ENCODE measurements around the gene IQGAP1. TPM values are rescaled to one million over a fixed set of nuclear protein-coding genes. Genes with fewer than 3 reads are reported as not detected.

Gene IQGAP1
- total RNA-seq, 1 donor from 2014 or later, result 227 TPM

- ATAC-seq (ENCODE audit: low read depth) (no peak), DNase-seq (no peak)
- CTCF ChIA-PET, result interaction anchor here (1.7 kb wide), 1 partner anchor 98 kb away, joined by 5 read pairs; no protein-coding TSS in a partner anchor
- Mint-ChIP-seq H3K4me1 (no peaks in the 10 kb centered on the region), H3K9me3 (no peaks in the 10 kb centered on the region), H3K27ac (no peak overlapping the region), H3K27me3 (no peaks in the 10 kb centered on the region), H3K36me3 (ENCODE audit: low read depth) (peaks cover 85% of the 10 kb centered on the region), H3K4me3 (no peak overlapping the region)
- POLR2A ChIA-PET, result interaction anchor here (0.7 kb wide), 1 partner anchor 15 kb away, joined by 6 read pairs; no protein-coding TSS in a partner anchor
- TF ChIP-seq CTCF (IDR thresholded peaks at IDR 0.05), result no peak
- intact Hi-C loops (cut with micrococcal nuclease), result no loop called here
Observed at GRCh38 chr15:90460142-90460824, 72.2 kb downstream of the IQGAP1 start.

GRCh38 chr15:90463381-90463780 is 75.3 kb downstream of the IQGAP1 start:
- H3K27ac Mint-ChIP-seq, result no peak overlapping the region
- no peak for TF ChIP-seq CTCF (IDR thresholded peaks at IDR 0.05)
- CTCF ChIA-PET, result no interaction called here
- no peak overlapping the region for H3K4me3 Mint-ChIP-seq
- no peaks in the 10 kb centered on the region for H3K4me1 Mint-ChIP-seq
- no peaks in the 10 kb centered on the region for H3K27me3 Mint-ChIP-seq
- H3K36me3 Mint-ChIP-seq (ENCODE audit: low read depth), result peaks cover 90% of the 10 kb centered on the region
- no peak for ATAC-seq (ENCODE audit: low read depth)
- intact Hi-C loops (cut with micrococcal nuclease), result no loop called here
- no peak for DNase-seq
- H3K9me3 Mint-ChIP-seq, result no peaks in the 10 kb centered on the region
- POLR2A ChIA-PET, result interaction anchor here (0.6 kb wide), 1 partner anchor 15 kb away, joined by 4 read pairs; no protein-coding TSS in a partner anchor

GRCh38 chr15:90465140-90465929 is 77.3 kb downstream of the IQGAP1 start:
- no peak overlapping the region for H3K4me3 Mint-ChIP-seq
- H3K4me1 Mint-ChIP-seq, result peaks cover 3% of the 10 kb centered on the region
- intact Hi-C loops (cut with micrococcal nuclease), result no loop called here
- ATAC-seq (ENCODE audit: low read depth), result no peak
- no peaks in the 10 kb centered on the region for H3K9me3 Mint-ChIP-seq
- H3K27me3 Mint-ChIP-seq, result no peaks in the 10 kb centered on the region
- H3K36me3 Mint-ChIP-seq (ENCODE audit: low read depth), result peaks cover 89% of the 10 kb centered on the region
- H3K27ac Mint-ChIP-seq, result no peak overlapping the region
- no peak for TF ChIP-seq CTCF (IDR thresholded peaks at IDR 0.05)
- ChIA-PET CTCF (interaction anchor here (1.5 to 1.9 kb wide), 2 partner anchors 105 to 145 kb away, joined by 7 to 12 read pairs; no protein-coding TSS in a partner anchor), POLR2A (interaction anchor here (0.6 kb wide), 1 partner anchor 130 kb away, joined by 3 read pairs; no protein-coding TSS in a partner anchor)
- DNase-seq, result no peak

GRCh38 chr15:90465930-90466567 is 78.0 kb downstream of the IQGAP1 start:
- no peak for TF ChIP-seq CTCF (IDR thresholded peaks at IDR 0.05)
- no peak overlapping the region for H3K4me3 Mint-ChIP-seq
- intact Hi-C loops (cut with micrococcal nuclease), result no loop called here
- no peaks in the 10 kb centered on the region for H3K9me3 Mint-ChIP-seq
- H3K4me1 Mint-ChIP-seq, result peaks cover 3% of the 10 kb centered on the region
- no peak overlapping the region for H3K27ac Mint-ChIP-seq
- ChIA-PET POLR2A (interaction anchor here (0.6 to 0.7 kb wide), 3 partner anchors 129 to 355 kb away, joined by 3 to 4 read pairs (median 3); no protein-coding TSS in a partner anchor), CTCF (interaction anchor here (1.5 to 1.9 kb wide), 2 partner anchors 106 to 146 kb away, joined by 7 to 12 read pairs; no protein-coding TSS in a partner anchor)
- no peak for ATAC-seq (ENCODE audit: low read depth)
- DNase-seq, result no peak
- H3K36me3 Mint-ChIP-seq (ENCODE audit: low read depth), result peaks cover 93% of the 10 kb centered on the region
- no peaks in the 10 kb centered on the region for H3K27me3 Mint-ChIP-seq
